Neuron (in vitro differentiated cells): ENCODE results near the gene SERPINB2.

Experiments
- H2AFZ ChIP-seq: one replicate; pipeline ENCODE4 v1.6.1; 2013; ENCODE audit warnings: low read depth, mild to moderate bottlenecking, inconsistent platforms, low read length, moderate library complexity
- H3K27me3 ChIP-seq: one replicate; pipeline ENCODE4 v1.6.1; 2013; ENCODE audit warnings: low read length; ENCODE audit not compliant: insufficient read depth
- H3K36me3 ChIP-seq: one replicate; pipeline ENCODE4 v1.6.1; 2013; ENCODE audit warnings: low read length; ENCODE audit not compliant: insufficient read depth
- H3K4me1 ChIP-seq: one replicate; pipeline ENCODE4 v1.6.1; 2013; ENCODE audit warnings: low read length; ENCODE audit not compliant: insufficient read depth
- H3K4me3 ChIP-seq: 2 replicates; pipeline ENCODE4 v1.5.1; 2013; ENCODE audit warnings: mild to moderate bottlenecking, low read length, moderate library complexity
- H3K9me3 ChIP-seq: one replicate; pipeline ENCODE4 v1.6.1; 2013; ENCODE audit warnings: low read length

The SERPINB2 gene, protein sequence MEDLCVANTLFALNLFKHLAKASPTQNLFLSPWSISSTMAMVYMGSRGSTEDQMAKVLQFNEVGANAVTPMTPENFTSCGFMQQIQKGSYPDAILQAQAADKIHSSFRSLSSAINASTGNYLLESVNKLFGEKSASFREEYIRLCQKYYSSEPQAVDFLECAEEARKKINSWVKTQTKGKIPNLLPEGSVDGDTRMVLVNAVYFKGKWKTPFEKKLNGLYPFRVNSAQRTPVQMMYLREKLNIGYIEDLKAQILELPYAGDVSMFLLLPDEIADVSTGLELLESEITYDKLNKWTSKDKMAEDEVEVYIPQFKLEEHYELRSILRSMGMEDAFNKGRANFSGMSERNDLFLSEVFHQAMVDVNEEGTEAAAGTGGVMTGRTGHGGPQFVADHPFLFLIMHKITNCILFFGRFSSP

DNA sequence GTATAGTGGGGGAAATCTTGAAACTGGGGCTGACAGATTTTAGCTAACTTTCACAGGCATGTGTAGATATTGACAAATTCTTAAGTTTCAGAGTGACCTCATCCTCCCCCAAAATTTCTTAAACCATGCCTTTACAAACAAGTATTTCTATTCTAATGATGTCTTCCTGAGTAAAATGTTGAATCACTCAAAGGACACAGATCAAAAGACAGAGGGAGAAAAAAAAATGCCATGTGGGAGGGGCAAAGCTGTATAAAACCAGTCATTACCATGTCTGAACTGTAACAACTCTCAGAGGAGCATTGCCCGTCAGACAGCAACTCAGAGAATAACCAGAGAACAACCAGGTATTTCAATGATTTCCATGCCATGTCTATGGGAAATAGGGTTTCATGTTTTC, at the start of gene SERPINB2:
Gene SERPINB2, plus strand, starts transcription at position 282 of the 400 bp plus-strand sequence. CDS start 3,740 bp downstream, outside the sequence.
- H3K4me3 ChIP-seq: no peak within 1 kb of the TSS

DNA sequence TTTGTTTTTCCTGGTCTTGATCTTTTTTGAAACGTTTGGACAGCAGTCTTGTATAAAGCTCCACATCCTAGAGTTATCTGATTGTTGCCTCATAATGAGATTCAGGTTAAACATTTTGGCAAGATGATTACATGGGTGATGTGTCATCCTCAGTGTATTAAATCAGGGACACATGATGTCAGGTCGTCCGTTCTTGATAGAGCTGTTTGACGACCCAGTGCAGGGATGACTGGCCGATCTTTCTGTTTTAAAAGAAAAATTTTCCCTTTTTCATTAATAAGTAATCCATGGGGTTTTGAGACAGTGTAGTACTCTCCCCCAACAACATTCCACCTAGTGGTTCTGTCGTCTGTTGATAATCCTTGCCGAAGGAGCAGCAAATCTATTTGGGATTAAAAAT, 44.5 kb upstream of the SERPINB2 start:
- H2AFZ ChIP-seq: no peak overlapping the region
- H3K4me1 ChIP-seq: no peaks in the 10 kb centered on the region
- no peaks in the 10 kb centered on the region for H3K36me3 ChIP-seq
- peaks cover 3% of the 10 kb centered on the region for H3K27me3 ChIP-seq
- H3K9me3 ChIP-seq: no peaks in the 10 kb centered on the region
- H3K4me3 ChIP-seq: no peak overlapping the region

More for the DNA sequence above, at the start of gene SERPINB2:
- no peaks in the 10 kb centered on the region for H3K4me1 ChIP-seq
- H2AFZ ChIP-seq: no peak within 1 kb of the TSS
- H3K27me3 ChIP-seq: no peaks in the 10 kb centered on the region
- no peaks in the 10 kb centered on the region for H3K36me3 ChIP-seq
- no peaks in the 10 kb centered on the region for H3K9me3 ChIP-seq

DNA sequence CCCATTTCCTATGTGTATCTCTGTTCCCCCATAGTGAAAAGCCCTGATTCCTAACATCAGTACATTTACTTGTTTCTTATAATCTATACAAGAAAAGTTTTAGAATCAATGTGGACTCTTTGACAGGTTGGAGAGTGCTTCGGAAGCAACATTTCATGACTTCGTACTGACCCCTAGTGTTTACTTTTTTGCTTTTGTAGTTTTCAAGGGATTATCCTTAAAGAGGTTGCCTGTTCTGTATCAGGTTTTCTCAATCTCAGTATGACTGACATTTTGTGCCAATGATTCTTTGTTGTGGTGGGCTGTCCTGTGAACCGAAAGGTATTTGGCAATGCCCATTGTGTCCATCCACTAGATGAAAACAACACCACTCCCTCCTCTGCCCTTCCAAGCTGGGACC, 43.3 kb upstream of the SERPINB2 start:
- H3K36me3 ChIP-seq: no peaks in the 10 kb centered on the region
- H3K9me3 ChIP-seq: no peaks in the 10 kb centered on the region
- H3K27me3 ChIP-seq: peaks cover 3% of the 10 kb centered on the region
- no peaks in the 10 kb centered on the region for H3K4me1 ChIP-seq
- no peak overlapping the region for H3K4me3 ChIP-seq
- no peak overlapping the region for H2AFZ ChIP-seq

DNA sequence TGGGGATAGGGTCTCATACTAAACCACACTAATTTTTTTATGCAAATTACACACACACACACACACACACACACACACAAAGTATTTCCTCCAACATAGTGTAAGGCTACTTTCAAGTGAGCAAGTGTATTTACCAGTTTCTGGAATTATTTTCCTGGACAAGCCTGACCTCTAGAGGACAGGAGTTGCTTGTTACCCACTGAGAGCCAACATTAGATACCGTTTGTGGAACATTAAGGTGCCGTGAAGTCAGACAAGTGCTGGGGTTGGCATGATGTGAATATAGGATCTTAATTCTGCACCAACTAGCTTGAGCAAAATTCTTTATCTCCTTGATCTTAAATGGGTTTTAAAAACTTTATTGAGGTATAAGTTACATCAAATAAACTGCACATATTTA, 39.3 kb upstream of the SERPINB2 start:
- no peaks in the 10 kb centered on the region for H3K4me1 ChIP-seq
- no peaks in the 10 kb centered on the region for H3K36me3 ChIP-seq
- no peak overlapping the region for H2AFZ ChIP-seq
- H3K27me3 ChIP-seq: peaks cover 3% of the 10 kb centered on the region
- H3K4me3 ChIP-seq: no peak overlapping the region
- H3K9me3 ChIP-seq: no peaks in the 10 kb centered on the region

DNA sequence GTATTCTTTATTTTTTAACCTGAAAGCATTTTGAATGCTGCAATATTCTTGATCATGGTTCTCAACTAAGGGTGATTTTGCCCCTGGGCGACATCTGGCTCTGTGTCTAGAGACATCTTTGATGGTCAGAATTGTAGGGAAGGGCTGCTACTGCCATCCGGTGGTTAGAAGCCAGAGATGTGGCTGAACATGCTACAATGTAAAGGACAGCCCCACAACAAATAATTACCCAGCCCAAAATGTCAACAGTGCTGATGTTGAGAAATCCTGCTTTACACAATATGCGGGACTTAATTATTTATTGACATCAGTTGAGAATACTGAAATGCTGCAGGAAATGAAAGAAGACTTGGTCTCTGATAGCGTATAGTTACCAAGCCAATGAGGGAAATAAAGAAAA, 37.5 kb upstream of the SERPINB2 start:
- Histone ChIP-seq H3K4me1 (no peaks in the 10 kb centered on the region), H3K4me3 (no peak overlapping the region), H2AFZ (no peak overlapping the region), H3K36me3 (no peaks in the 10 kb centered on the region), H3K9me3 (no peaks in the 10 kb centered on the region), H3K27me3 (peaks cover 3% of the 10 kb centered on the region)

DNA sequence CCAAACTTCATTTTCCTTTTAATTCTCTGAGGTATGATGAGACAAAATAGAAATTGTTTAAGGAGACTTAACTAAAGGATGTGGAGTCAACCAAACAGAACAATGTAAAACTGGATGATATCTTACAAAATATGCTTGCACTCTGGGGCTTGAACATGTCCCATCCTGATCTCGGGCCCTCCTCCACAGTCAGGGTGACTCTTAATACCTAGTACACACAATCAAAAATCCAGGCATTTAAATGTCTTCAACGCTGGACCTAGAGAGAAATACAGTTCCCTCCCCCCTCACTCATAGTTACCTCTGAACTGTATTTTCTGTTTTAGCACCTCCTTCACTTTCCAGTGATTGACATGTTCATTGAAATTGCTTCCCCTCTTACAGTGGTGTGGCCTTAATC, 36.9 kb upstream of the SERPINB2 start:
- Histone ChIP-seq H2AFZ (no peak overlapping the region), H3K9me3 (no peaks in the 10 kb centered on the region), H3K27me3 (peaks cover 1% of the 10 kb centered on the region), H3K36me3 (no peaks in the 10 kb centered on the region), H3K4me3 (no peak overlapping the region), H3K4me1 (no peaks in the 10 kb centered on the region)

DNA sequence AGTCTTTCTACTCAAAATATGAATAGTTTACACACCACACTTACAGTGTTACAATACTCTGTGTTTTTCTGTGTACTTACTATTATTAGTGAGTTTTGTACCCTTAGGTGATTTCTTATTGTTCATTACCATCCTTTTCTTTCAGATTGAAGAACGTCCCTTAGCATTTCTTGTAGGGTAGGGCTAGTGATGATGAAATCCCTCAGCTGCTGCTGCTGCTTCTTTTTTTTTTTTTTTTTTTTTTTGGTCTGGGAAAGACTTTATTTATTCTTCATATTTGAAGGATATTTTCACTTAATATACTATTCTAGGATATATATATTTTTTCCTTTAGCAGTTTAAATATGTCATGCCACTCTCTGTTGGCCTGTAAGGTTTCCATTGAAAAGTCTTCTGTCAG, 29.0 kb upstream of the SERPINB2 start:
- Histone ChIP-seq H3K27me3 (no peaks in the 10 kb centered on the region), H3K4me1 (no peaks in the 10 kb centered on the region), H3K36me3 (no peaks in the 10 kb centered on the region), H2AFZ (no peak overlapping the region), H3K4me3 (no peak overlapping the region), H3K9me3 (no peaks in the 10 kb centered on the region)

DNA sequence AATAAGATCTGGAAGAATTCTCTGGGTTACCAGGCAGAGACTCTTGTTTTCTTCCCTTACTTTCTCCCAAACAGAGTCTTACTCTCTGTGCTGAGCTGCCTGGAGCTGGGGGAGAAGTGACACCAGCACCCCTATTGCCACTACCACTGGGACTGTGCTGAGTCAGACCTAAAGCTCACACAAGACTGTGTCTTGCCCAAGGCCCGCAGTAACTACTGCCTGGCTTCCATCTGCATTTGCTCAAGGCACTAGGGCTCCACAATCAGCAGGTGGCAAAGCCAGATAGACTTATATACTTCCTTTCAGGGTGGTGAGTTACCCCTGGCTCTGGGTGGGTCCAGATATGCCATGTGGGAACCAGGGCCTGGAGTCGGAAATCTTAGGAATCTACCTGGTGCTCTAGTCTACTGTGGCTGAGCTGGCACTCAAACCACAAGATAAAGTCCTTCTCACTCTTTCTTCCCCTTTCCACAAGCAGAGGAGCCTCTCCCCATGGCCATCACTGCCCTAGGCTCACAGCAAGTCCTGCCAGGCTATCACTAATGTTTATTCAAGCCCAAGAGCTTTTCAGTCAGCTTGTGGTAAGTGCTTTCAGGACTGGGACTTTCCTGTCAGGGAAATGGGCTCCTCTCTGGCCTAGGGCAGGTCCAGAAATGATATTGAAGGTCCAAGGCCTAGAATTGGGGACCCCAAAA, 27.6 kb upstream of the SERPINB2 start:
- no peaks in the 10 kb centered on the region for H3K9me3 ChIP-seq
- H3K27me3 ChIP-seq: no peaks in the 10 kb centered on the region
- H3K4me3 ChIP-seq: no peak overlapping the region
- H3K36me3 ChIP-seq: no peaks in the 10 kb centered on the region
- H3K4me1 ChIP-seq: no peaks in the 10 kb centered on the region
- H2AFZ ChIP-seq: no peak overlapping the region

DNA sequence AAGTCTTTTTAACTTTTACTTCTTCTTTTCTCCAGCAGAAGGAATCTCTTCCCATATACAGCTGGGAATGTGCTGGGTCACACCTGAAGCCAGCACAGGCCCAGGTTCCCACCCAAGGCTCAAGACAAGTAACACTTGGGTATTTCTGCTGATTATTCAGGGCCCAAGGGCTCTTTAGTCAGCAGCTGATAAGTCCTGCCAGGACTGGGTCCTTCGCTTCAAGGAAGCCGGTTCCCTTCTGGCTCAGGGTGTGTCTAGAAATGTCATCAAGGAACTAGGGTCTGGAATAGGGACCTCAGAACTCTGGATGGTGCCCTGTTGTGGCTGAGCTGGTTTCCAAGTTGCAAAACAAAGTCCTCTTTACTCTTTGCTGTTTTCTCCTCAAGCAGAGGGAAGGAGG, 27.0 kb upstream of the SERPINB2 start:
- H2AFZ ChIP-seq: no peak overlapping the region

DNA sequence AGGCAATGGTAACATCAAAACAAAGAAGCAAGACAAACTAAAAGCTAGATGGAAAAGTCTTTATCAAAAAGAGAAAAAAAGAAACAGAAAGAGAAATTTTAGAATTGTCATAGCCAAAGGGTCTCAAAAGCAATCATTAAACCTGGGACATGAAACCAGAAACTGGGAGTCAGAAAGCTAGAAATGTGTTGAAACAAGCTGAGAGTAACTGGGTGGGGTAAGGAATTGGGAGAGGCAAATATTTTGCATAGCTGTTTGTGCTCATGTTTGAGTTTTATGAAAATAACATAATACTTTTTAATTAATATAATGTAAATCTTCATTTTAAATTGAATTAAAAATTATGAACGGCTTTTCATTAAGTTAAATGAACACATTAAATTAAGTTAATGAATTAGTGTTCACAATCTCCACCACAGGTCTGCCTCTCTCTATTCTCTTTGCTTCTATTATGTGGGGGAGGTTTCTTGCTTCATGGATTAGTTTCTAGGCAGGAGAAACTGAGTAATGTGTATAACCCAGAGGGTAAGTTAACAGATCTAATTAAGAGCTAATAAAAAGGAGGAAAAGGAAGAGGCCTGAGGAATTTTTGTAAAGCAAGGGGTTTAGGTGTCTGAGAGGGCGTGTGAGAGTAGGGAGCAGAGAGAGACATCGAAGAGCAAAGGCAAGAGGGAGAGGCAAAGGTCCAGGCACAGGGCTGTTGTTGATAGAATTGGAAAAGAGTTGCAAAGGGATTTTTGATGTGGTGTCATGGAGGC, 20.0 kb upstream of the SERPINB2 start:
- Histone ChIP-seq H3K4me3 (no peak overlapping the region), H3K36me3 (no peaks in the 10 kb centered on the region), H3K27me3 (no peaks in the 10 kb centered on the region), H3K4me1 (no peaks in the 10 kb centered on the region), H3K9me3 (no peaks in the 10 kb centered on the region), H2AFZ (no peak overlapping the region)

More for the DNA sequence above, 27.0 kb upstream of the SERPINB2 start:
- Histone ChIP-seq H3K4me3 (no peak overlapping the region), H3K9me3 (no peaks in the 10 kb centered on the region), H3K4me1 (no peaks in the 10 kb centered on the region), H3K36me3 (no peaks in the 10 kb centered on the region), H3K27me3 (no peaks in the 10 kb centered on the region)

DNA sequence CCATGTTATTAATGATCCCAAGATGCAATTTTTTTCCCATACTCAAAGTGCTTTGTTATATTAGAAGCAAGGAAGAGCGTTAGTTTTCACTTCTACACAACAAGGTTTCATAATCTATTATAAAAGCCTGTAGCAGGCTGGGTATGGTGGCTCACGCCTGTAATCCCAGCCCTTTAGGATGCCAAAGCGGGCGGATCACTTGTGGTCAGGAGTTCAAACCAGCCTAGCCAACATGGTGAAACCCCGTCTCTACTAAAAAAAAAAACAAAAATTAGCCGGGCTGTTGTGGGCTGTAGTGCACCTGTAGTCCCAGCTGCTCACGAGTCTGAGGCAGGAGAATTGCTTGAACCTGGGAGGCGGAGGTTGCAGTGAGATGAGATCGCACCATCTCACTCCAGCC, 19.0 kb upstream of the SERPINB2 start:
- no peaks in the 10 kb centered on the region for H3K4me1 ChIP-seq
- no peak overlapping the region for H2AFZ ChIP-seq
- no peaks in the 10 kb centered on the region for H3K36me3 ChIP-seq
- no peaks in the 10 kb centered on the region for H3K9me3 ChIP-seq
- no peak overlapping the region for H3K4me3 ChIP-seq
- no peaks in the 10 kb centered on the region for H3K27me3 ChIP-seq

DNA sequence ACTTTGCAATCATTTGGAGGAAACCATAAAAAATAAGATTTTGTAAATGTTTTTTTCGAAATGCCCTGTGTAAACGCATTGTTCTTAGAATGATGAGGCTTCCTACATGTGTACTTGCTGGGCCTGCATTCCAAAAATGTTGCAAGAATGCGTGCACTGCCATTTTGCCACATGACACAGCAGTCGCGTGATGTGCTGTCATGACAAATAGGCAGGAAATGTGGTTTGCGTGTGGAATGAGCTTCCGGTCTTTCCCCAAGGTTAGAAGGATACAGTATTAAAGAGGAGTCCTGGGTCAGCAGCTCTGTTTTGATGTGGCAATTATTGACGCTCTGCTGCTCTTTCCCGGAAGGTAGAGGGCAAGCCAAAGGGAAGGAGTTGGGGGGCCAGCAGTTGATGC, 18.1 kb upstream of the SERPINB2 start:
- no peak overlapping the region for H3K4me3 ChIP-seq
- H3K4me1 ChIP-seq: no peaks in the 10 kb centered on the region
- no peaks in the 10 kb centered on the region for H3K9me3 ChIP-seq
- no peaks in the 10 kb centered on the region for H3K27me3 ChIP-seq
- H2AFZ ChIP-seq: no peak overlapping the region
- no peaks in the 10 kb centered on the region for H3K36me3 ChIP-seq

DNA sequence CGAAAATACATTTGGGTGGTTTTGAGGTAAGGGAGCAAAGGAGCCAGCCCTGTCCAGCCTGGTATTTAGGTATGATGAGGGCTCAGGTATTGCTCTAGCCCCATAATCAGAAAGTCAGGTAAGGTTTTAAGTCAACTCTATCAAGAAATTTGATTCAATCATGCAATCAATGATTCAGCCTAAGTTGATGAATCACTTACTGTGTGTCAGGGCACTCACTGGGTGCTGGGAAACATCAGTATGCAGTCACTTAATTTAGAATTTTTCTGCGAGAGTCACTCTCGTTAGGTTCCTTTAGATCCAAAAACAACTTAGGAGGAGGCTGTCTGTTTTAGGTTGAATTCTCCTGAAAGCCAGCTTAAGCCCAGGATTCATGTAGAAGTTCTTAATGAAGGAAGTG, 17.7 kb upstream of the SERPINB2 start:
- no peaks in the 10 kb centered on the region for H3K36me3 ChIP-seq
- H3K27me3 ChIP-seq: no peaks in the 10 kb centered on the region
- H3K4me1 ChIP-seq: no peaks in the 10 kb centered on the region
- no peak overlapping the region for H2AFZ ChIP-seq
- no peaks in the 10 kb centered on the region for H3K9me3 ChIP-seq
- no peak overlapping the region for H3K4me3 ChIP-seq
